IPS DF 4.7 (cell line): Measurements from ENCODE around the gene OPTN.
A peak's percentile ranks its signal among the peaks of the same experiment; 100 is the strongest.
"Not testable (repeated sequence)": the region's sequence is repeated elsewhere in the genome, so short reads cannot be mapped to it uniquely, and the experiment has no call there.

ENCODE experiments used
- DNase-seq: peaks from one replicate; pipeline ENCODE4 v3.0.0-alpha.2; 2013; ENCODE audit warnings: low spot score; ENCODE audit errors: extremely low read depth

Gene OPTN

GRCh38 chr10:13118784-13119410 lies 18.9 kb downstream of the OPTN start:
- no peak for DNase-seq

- DNase-seq, result no peak
Measured at GRCh38 chr10:13120786-13121499, 21.0 kb downstream of the OPTN start.

GRCh38 chr10:13121500-13121854 lies 21.5 kb downstream of the OPTN start:
- no peak for DNase-seq

- DNase-seq, result no peak
Measured at GRCh38 chr10:13136651-13137050, 36.7 kb downstream of the OPTN start.

GRCh38 chr10:13139150-13139549 lies 39.2 kb downstream of the OPTN start:
- no peak for DNase-seq

- no peak for DNase-seq
Measured at GRCh38 chr10:13139676-13140075, 39.7 kb downstream of the OPTN start.

GRCh38 chr10:13140627-13141190 lies 40.7 kb downstream of the OPTN start:
- DNase-seq, result no peak

- no peak for DNase-seq
Measured at GRCh38 chr10:13143766-13144165, 43.8 kb downstream of the OPTN start.

- DNase-seq, result no peak
Measured at GRCh38 chr10:13144814-13145213, 44.9 kb downstream of the OPTN start.

- no peak for DNase-seq
Measured at GRCh38 chr10:13146379-13146778, 46.4 kb downstream of the OPTN start.

- DNase-seq, result no peak
Measured at GRCh38 chr10:13147161-13147560, 47.2 kb downstream of the OPTN start.

- DNase-seq, result no peak
Measured at GRCh38 chr10:13152296-13152695, 52.3 kb downstream of the OPTN start.

- not testable (repeated sequence) for DNase-seq
Measured at GRCh38 chr10:13155860-13156259, 55.9 kb downstream of the OPTN start.

- DNase-seq, result no peak
Measured at GRCh38 chr10:13158401-13158800, 58.4 kb downstream of the OPTN start.

GRCh38 chr10:13160934-13161856 lies 61.2 kb downstream of the OPTN start, which contains the start of gene MCM10:
Gene MCM10, plus strand, starts transcription at chr10:13161558. Its CDS starts 2,645 bp downstream, at chr10:13164203.
- DNase-seq, result peak; percentile 95

- no peak for DNase-seq
Measured at GRCh38 chr10:13161857-13162271, 61.9 kb downstream of the OPTN start.

- DNase-seq, result no peak
Measured at GRCh38 chr10:13163859-13164258, 63.9 kb downstream of the OPTN start.

GRCh38 chr10:13165177-13165576 lies 65.2 kb downstream of the OPTN start:
- DNase-seq, result no peak

GRCh38 chr10:13167568-13167967 lies 67.6 kb downstream of the OPTN start:
- DNase-seq, result no peak

- DNase-seq, result no peak
Measured at GRCh38 chr10:13168781-13169180, 68.8 kb downstream of the OPTN start.

GRCh38 chr10:13173616-13174015 lies 73.7 kb downstream of the OPTN start:
- no peak for DNase-seq

- DNase-seq, result no peak
Measured at GRCh38 chr10:13180788-13181187, 80.8 kb downstream of the OPTN start.
